Sigmoid colon (tissue), 7 donors: ENCODE results near the gene SUMF1. TPM values are rescaled to one million over a fixed set of nuclear protein-coding genes. Genes with fewer than 3 reads are reported as not detected.

ENCODE experiments used
- DNase-seq: peaks from one replicate; pipeline ENCODE4 v3.0.0-alpha.2; 2019
- H3K27ac ChIP-seq, 4 donors: fragments of 200-600 bp; sonication (generic); one replicate each; pipeline ENCODE4 v1.5.1; 2016 to 2019; ENCODE audit warnings: mild to moderate bottlenecking in 1 of 4
- H3K27me3 ChIP-seq, 3 donors: fragments of 200-600 bp; sonication (generic); one replicate each; pipeline ENCODE4 v1.5.1; 2019; ENCODE audit warnings: mild to moderate bottlenecking in 1 of 3
- H3K36me3 ChIP-seq, 4 donors: fragments of 200-600 bp; sonication (generic); one replicate each; pipeline ENCODE4 v1.5.1; 2016 to 2019
- H3K4me1 ChIP-seq, 4 donors: fragments of 200-600 bp; sonication (generic); one replicate each; pipeline ENCODE4 v1.5.1; 2017 to 2019
- H3K4me3 ChIP-seq, 4 donors: fragments of 200-600 bp; sonication (generic); one replicate each; pipeline ENCODE4 v1.5.1; 2017 to 2019; ENCODE audit warnings: mild to moderate bottlenecking in 2 of 4, moderate library complexity in 1 of 4
- H3K9me3 ChIP-seq, 4 donors: fragments of 200-600 bp in 3 of 4; sonication (generic) in 3 of 4; one replicate each; pipeline versions ENCODE4 v1.5.1 to v1.6.1; 2013 to 2019
- CTCF ChIP-seq, 4 experiments: fragments of 450-650 bp in 3 of 4; fragments of 200-600 bp in 1 of 4; IDR thresholded peaks; one replicate each; pipeline ENCODE4 v1.5.1; 2016 to 2019; ENCODE audit warnings: antibody characterized with exemption in 4 of 4, mild to moderate bottlenecking in 3 of 4, moderate library complexity in 2 of 4
- EP300 ChIP-seq, 4 donors: sonication (generic); formaldehyde crosslinking; IDR thresholded peaks; one replicate each; pipeline ENCODE4 v1.6.1; 2017; ENCODE audit warnings: antibody characterized with exemption in 4 of 4
- POLR2A ChIP-seq, 2 donors: fragments of 450-650 bp; IDR thresholded peaks; one replicate each; pipeline ENCODE4 v1.6.1; 2016; ENCODE audit warnings: antibody characterized with exemption in 2 of 2, mild to moderate bottlenecking in 2 of 2, moderate library complexity in 2 of 2
- POLR2AphosphoS5 ChIP-seq, 4 donors: sonication (generic); formaldehyde crosslinking; IDR thresholded peaks; one replicate each; pipeline ENCODE4 v1.6.1; 2017; ENCODE audit warnings: antibody characterized with exemption in 4 of 4
- WGBS, 2 donors: extraction: QIAGEN DNeasy Blood & Tissue Kit; methylation state at CpG; one replicate each; pipeline ENCODE4 v1.1.7; 2013; 5-methylcytosine and 5-hydroxymethylcytosine counted together
- intact Hi-C: fragments of 100-400 bp; cut with DNase I; formaldehyde crosslinking; loops from one replicate; pipeline ENCODE4 v1.15.1; 2023
- polyA plus RNA-seq, 3 donors: library from polyadenylated mRNA; stranded (reverse); fragments of 200-250 nt; gene quantifications; one replicate each; pipeline ENCODE4 v1.2.3, GENCODE V29; 2013
- total RNA-seq, 4 donors: library from RNA; depleted of rRNA; stranded (reverse); fragments of >200 nt; gene quantifications; one replicate each; pipeline ENCODE4 v1.1.0, GENCODE V29; 2016
- donor health status: healthy with polysubstance abuse.
- donor health status: Bipolar disorder and iron deficiency.
- donor health status: healthy.

Gene SUMF1
- total and polyA plus RNA-seq, 7 donors, result 8.4 to 57.4 (median 23.3) TPM

GRCh38 chr3:4326868-4327267, 140.2 kb downstream of the SUMF1 start:
- no peaks in the 10 kb centered on the region for H3K27me3 ChIP-seq
- peaks cover 0 to 15% (median 5%) of the 10 kb centered on the region in 4 donors for H3K4me1 ChIP-seq
- peaks cover 0 to 3% (median 0%) of the 10 kb centered on the region in 4 donors for H3K9me3 ChIP-seq
- DNase-seq, result no peak
- TF ChIP-seq EP300 (IDR thresholded peaks at IDR 0.05) (no peak), CTCF (IDR thresholded peaks at IDR 0.05) (no peak)
- intact Hi-C loops, result no loop called here
- H3K4me3 ChIP-seq, result no peak overlapping the region
- WGBS, 2 donors, result 90 to 97% methylated on average over 1 of the region's 1 CpG
- H3K27ac ChIP-seq, result no peak overlapping the region
- H3K36me3 ChIP-seq, result no peaks in the 10 kb centered on the region

GRCh38 chr3:4323246-4324027, 143.6 kb downstream of the SUMF1 start:
- 89 to 92% methylated on average over 3 of the region's 3 CpGs for WGBS, 2 donors

GRCh38 chr3:4322635-4323034, 144.4 kb downstream of the SUMF1 start:
- WGBS, 2 donors, result 84 to 88% methylated on average over 1 of the region's 1 CpG
- intact Hi-C loops, result no loop called here
- no peak for TF ChIP-seq EP300 (IDR thresholded peaks at IDR 0.05)
- TF ChIP-seq POLR2A (IDR thresholded peaks at IDR 0.05), result no peak
- no peak for TF ChIP-seq CTCF (IDR thresholded peaks at IDR 0.05)
- no peak for TF ChIP-seq POLR2AphosphoS5 (IDR thresholded peaks at IDR 0.05)
- peaks cover 0 to 31% (median 18%) of the 10 kb centered on the region in 4 donors for H3K4me1 ChIP-seq
- H3K27ac ChIP-seq, result no peak overlapping the region
- no peak overlapping the region for H3K4me3 ChIP-seq
- H3K9me3 ChIP-seq, result no peaks in the 10 kb centered on the region
- H3K36me3 ChIP-seq, result no peaks in the 10 kb centered on the region
- DNase-seq, result no peak
- no peaks in the 10 kb centered on the region for H3K27me3 ChIP-seq

More at GRCh38 chr3:4323246-4324027, 143.6 kb downstream of the SUMF1 start:
- peaks cover 0 to 31% (median 18%) of the 10 kb centered on the region in 4 donors for H3K4me1 ChIP-seq
- DNase-seq, result no peak
- H3K4me3 ChIP-seq, result no peak overlapping the region
- intact Hi-C loops, result no loop called here
- no peaks in the 10 kb centered on the region for H3K9me3 ChIP-seq
- no peaks in the 10 kb centered on the region for H3K27me3 ChIP-seq
- TF ChIP-seq CTCF (IDR thresholded peaks at IDR 0.05) (no peak), POLR2AphosphoS5 (IDR thresholded peaks at IDR 0.05) (no peak), EP300 (IDR thresholded peaks at IDR 0.05) (no peak), POLR2A (IDR thresholded peaks at IDR 0.05) (no peak)
- no peak overlapping the region for H3K27ac ChIP-seq
- no peaks in the 10 kb centered on the region for H3K36me3 ChIP-seq

- Histone ChIP-seq H3K4me1 (peaks cover 0 to 31% (median 18%) of the 10 kb centered on the region in 4 donors), H3K27me3 (no peaks in the 10 kb centered on the region), H3K9me3 (no peaks in the 10 kb centered on the region), H3K27ac (no peak overlapping the region), H3K36me3 (peaks cover 0 to 5% (median 1%) of the 10 kb centered on the region in 4 donors), H3K4me3 (no peak overlapping the region)
- 81% methylated on average over 1 of the region's 1 CpG for WGBS, 2 donors
- no peak for TF ChIP-seq EP300 (IDR thresholded peaks at IDR 0.05)
- TF ChIP-seq POLR2AphosphoS5 (IDR thresholded peaks at IDR 0.05), result no peak
- TF ChIP-seq CTCF (IDR thresholded peaks at IDR 0.05), result no peak
- TF ChIP-seq POLR2A (IDR thresholded peaks at IDR 0.05), result no peak
- intact Hi-C loops, result no loop called here
- no peak for DNase-seq
Observed at GRCh38 chr3:4321732-4322131, 145.3 kb downstream of the SUMF1 start.
